GM21717 (cell line): ENCODE measurements around the gene SLC8A2.
"Not testable (repeated sequence)": the region's sequence is repeated elsewhere in the genome, so short reads cannot be mapped to it uniquely, and the experiment has no call there.

ENCODE experiments used
- ATAC-seq: cut with Tn5 transposase; IDR thresholded peaks from one replicate; pipeline ENCODE4 v1.9.1; 2021; ENCODE audit warnings: mild to moderate bottlenecking, moderate library complexity; ENCODE audit not compliant: unreplicated experiment

Gene SLC8A2

GRCh38 chr19:47384533-47384932, 87.2 kb downstream of the SLC8A2 start:
- not testable (repeated sequence) for ATAC-seq

GRCh38 chr19:47383890-47384289, 87.8 kb downstream of the SLC8A2 start:
- ATAC-seq, result not testable (repeated sequence)

GRCh38 chr19:47381653-47382279, 89.9 kb downstream of the SLC8A2 start:
- no peak for ATAC-seq

- ATAC-seq, result no peak
These were observed 90.6 kb downstream of the SLC8A2 start for GRCh38 chr19:47381121-47381520.

GRCh38 chr19:47380559-47380958, 91.1 kb downstream of the SLC8A2 start:
- no peak for ATAC-seq

GRCh38 chr19:47379381-47379938, 92.2 kb downstream of the SLC8A2 start:
- no peak for ATAC-seq

GRCh38 chr19:47378246-47378645, 93.4 kb downstream of the SLC8A2 start:
- ATAC-seq, result no peak
